HFF-Myc (cell line): ENCODE measurements around the gene C1R.

Experiments used
- DNase-seq: peaks from one replicate; pipeline ENCODE4 v3.0.0-alpha.2; 2011; ENCODE audit warnings: low read depth; ENCODE audit errors: extremely low read depth
- H3K4me3 ChIP-seq: replicated peaks from 2 replicates; pipeline ENCODE4 v1.5.1; 2011; ENCODE audit warnings: low read depth, mild to moderate bottlenecking, control low read depth, low read length
- TF ChIP-seq, protein P1 (sequence below): IDR thresholded peaks from 2 replicates; pipeline ENCODE4 v1.5.1; 2012; ENCODE audit warnings: mild to moderate bottlenecking, low read depth, low read length, control low read depth; ENCODE audit errors: missing control alignments

C1R gene

DNA sequence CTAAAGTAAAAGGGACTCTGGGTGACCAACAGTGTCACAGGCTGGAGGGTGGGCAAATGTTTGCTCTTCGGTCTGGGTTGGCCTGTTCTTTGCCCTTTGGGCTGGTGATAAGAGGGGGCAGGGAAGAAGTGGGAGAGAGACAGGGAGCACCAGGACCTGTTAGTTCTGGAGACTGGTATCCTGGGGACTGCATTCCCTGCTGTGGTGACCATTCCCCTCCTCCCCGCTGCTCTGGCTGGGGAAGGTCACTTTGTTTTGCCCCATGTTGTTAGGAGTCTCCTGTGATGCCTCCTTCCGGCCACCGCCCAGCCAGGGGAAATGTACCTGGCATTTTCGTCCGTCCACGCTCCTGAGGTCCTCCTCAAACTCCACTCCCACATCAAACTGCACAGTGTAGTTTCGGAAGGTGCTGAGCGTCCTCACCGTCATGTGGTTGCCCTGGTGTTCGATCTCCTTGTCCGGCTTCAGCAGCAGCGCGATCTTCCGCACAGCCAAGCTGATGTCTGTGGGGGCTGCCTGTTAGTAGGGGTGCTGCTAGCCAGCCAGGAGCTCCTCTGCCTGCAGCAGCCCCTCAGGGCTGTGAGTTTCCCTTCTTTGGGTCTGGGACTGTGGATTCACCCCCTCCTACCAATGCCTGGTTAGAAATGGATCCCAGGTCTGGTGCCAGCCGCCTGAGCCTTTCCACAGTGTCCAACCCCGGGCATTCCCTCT is 35.8 kb upstream of the C1R start:
- TF ChIP-seq, protein P1, sequence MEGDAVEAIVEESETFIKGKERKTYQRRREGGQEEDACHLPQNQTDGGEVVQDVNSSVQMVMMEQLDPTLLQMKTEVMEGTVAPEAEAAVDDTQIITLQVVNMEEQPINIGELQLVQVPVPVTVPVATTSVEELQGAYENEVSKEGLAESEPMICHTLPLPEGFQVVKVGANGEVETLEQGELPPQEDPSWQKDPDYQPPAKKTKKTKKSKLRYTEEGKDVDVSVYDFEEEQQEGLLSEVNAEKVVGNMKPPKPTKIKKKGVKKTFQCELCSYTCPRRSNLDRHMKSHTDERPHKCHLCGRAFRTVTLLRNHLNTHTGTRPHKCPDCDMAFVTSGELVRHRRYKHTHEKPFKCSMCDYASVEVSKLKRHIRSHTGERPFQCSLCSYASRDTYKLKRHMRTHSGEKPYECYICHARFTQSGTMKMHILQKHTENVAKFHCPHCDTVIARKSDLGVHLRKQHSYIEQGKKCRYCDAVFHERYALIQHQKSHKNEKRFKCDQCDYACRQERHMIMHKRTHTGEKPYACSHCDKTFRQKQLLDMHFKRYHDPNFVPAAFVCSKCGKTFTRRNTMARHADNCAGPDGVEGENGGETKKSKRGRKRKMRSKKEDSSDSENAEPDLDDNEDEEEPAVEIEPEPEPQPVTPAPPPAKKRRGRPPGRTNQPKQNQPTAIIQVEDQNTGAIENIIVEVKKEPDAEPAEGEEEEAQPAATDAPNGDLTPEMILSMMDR = no peak
- no peak overlapping the region for H3K4me3 ChIP-seq
- DNase-seq = no peak

GRCh38 chr12:7125632-7126227 is 33.5 kb upstream of the C1R start:
- TF ChIP-seq, protein P1 = no peak
- DNase-seq = no peak
- H3K4me3 ChIP-seq = no peak overlapping the region

DNA sequence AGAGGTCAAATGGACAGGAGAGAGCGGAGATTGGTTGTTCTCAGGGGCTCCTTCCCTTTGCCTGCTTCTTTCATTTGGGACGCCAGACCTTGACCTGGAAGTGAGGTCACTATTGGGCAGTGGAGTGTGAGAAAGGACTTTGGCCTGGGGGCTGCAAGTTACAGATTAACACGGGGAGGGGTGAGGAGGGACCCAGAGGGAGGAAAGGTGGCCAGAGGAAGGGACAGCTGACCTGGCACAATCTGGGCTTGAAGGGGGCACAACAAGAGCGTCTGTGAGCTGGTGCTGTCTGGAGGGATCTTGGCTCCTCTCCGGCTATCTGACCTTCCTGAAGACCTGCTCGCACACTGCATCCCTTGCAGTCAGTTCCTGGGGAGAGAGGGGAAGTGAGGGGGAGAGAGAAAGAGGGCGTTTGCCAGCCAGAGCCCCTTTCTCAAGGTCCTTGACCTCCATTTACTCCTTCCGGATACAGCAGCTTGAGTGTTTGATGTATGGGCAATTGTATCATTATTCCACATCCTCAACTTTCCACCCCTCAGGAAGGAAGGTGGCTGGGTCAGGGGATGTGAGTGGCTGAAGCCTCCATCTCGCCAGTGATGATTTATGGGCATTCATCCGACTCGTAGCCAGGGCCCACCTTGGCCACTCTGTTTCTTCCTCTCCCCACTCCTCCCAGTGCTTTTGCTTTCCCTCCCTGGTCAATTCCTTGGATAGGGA is 31.7 kb upstream of the C1R start:
- TF ChIP-seq, protein P1 = no peak
- DNase-seq = no peak

DNA sequence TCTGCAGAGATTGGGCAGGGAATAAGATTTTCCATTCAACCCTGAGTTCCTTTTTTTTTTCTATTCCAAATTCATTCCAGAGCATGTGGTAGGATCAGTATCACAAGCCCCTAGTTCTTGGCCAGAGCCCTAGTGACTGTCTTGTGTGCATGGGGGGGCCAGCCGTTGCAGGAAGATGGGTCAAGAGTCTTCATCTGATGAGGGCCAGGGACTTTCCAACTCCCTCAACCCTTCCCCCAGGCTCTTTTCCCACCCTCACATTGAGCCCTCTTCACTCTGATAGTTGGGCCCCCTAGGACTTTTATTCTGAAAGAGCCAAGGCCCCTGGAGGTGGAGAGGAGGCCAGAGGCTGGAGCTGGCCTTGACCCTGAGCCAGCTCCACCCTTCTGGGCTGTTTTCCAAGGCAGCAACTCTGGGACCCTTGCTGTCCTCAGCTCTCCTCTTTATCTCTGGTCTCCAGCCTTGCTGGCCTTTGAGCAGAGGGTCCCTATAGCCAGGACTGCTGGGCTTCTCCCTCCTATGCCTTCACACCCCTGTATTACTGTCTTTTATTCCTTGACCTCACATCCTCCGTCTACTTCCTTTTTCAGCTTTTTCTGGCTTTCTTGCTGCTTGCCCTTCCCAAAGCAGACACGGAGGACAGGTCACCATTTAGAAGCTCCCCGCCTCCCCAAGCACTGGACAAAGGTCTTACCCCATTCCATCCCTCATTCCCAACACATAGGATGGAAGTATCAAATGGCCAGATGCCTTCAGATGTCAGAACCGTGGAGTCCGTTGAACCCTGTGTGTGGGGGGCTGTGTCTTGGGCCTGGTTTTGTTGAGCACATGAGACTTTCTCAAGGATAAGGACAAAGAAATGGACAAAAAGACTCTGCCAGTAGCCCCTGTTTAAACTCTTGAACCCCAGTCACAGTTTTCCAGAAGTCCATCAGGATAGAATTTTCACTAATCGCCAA is 30.8 kb upstream of the C1R start:
- TF ChIP-seq, protein P1 = no peak
- no peak overlapping the region for H3K4me3 ChIP-seq
- DNase-seq = no peak

More for the DNA sequence above, 31.7 kb upstream of the C1R start:
- H3K4me3 ChIP-seq = no peak overlapping the region

- DNase-seq = no peak
- TF ChIP-seq, protein P1 = no peak
- H3K4me3 ChIP-seq = no peak overlapping the region
These were observed 29.1 kb upstream of the C1R start for GRCh38 chr12:7121324-7121723.

GRCh38 chr12:7120166-7120565 is 27.9 kb upstream of the C1R start:
- TF ChIP-seq, protein P1 = no peak
- H3K4me3 ChIP-seq = no peak overlapping the region
- DNase-seq = no peak
